ENCODE measurements around the gene MAP1LC3B.

The MAP1LC3B gene

DNA sequence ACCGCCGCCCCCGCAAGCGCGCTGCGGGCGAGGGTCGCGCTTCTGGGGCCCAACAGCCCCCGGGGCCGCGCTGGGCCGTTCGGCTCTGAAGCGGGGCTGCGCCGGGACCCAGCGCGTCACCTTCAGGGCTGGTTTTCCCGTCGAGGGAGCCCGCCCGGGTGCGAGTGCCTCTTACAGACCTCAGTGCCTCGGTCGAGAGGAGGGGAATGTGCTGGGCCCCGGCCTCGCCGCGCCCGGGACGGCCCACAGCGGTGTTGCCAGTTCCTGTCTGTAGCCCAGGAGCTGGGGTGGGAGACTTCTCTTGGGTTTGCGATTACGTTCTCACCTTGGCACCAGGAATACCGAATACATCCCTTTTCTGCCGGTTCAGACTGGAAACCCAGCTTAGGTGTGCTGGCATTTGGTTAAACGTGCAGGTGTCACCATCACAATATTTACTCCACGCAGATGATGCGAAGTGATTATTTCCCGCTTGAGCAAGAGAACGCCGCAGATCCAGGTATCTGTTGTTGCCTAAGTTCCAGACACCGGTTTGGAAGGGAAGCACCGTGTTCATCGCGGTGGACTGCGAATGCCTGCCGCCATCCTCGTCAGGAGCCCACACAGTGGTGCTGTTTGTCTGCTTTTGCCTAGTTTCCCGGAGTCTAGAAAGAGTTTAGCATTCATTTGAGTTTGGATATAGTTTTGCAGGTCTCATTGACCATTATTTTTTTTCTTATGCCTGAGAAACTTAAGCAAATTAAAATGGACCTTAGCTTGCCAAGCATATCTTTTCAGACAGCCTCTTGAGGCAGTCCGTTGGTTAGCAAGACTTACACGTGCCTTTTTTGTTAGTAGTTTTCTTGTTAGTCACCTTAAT is 914 bp downstream of the MAP1LC3B start:
- no peak overlapping the region for H3K27ac ChIP-seq (ENCODE audit: low read depth, low read length)

DNA sequence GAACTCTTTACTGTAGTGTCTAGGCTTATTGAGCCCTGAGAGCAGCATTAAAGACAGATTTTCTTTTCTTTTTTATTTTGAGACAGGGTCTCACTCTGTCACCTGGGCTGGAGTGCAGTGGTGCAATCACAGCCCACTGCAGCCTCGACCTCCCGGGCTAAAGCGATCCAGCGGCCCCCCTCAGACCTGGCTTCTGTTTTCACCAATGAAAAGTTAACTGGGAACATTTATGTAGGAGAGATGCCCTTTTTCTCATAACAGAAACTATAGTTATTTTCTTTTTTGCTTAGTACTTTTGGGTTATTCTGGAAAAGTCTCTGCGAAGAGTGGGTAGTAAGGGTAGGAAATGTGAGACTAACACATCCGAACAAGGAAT is 1.5 kb downstream of the MAP1LC3B start:
- 82% methylated on average over 6 of the region's 6 CpGs for WGBS
- peaks cover 5% of the 10 kb centered on the region for H3K36me3 ChIP-seq (ENCODE audit: insufficient read depth, low read length)
- H3K9me3 ChIP-seq (ENCODE audit: insufficient read depth, low read depth, low read length) = no peaks in the 10 kb centered on the region
- H3K27me3 ChIP-seq (ENCODE audit: insufficient read depth, low read length) = no peaks in the 10 kb centered on the region
- no peak overlapping the region for H3K27ac ChIP-seq (ENCODE audit: low read depth, low read length)
- H3K4me1 ChIP-seq (ENCODE audit: insufficient read depth, low read length) = peaks cover 8% of the 10 kb centered on the region; the same call in 1 of the 2 replicates
- peak overlapping the region; percentile 63 for H3K4me3 ChIP-seq (ENCODE audit: low read length)
- no peak overlapping the region for H3K9ac ChIP-seq (ENCODE audit: low read depth, low read length)

More for the DNA sequence above, 914 bp downstream of the MAP1LC3B start:
- 2% methylated on average over 53 of the region's 53 CpGs for WGBS
- Histone ChIP-seq H3K4me1 (ENCODE audit: insufficient read depth, low read length) (peaks cover 10% of the 10 kb centered on the region; the same call in 1 of the 2 replicates), H3K4me3 (ENCODE audit: low read length) (peak overlapping the region; percentile 63), H3K9me3 (ENCODE audit: insufficient read depth, low read depth, low read length) (no peaks in the 10 kb centered on the region), H3K27me3 (ENCODE audit: insufficient read depth, low read length) (no peaks in the 10 kb centered on the region), H3K9ac (ENCODE audit: low read depth, low read length) (peak overlapping the region; percentile 76), H3K36me3 (ENCODE audit: insufficient read depth, low read length) (no peaks in the 10 kb centered on the region)

DNA sequence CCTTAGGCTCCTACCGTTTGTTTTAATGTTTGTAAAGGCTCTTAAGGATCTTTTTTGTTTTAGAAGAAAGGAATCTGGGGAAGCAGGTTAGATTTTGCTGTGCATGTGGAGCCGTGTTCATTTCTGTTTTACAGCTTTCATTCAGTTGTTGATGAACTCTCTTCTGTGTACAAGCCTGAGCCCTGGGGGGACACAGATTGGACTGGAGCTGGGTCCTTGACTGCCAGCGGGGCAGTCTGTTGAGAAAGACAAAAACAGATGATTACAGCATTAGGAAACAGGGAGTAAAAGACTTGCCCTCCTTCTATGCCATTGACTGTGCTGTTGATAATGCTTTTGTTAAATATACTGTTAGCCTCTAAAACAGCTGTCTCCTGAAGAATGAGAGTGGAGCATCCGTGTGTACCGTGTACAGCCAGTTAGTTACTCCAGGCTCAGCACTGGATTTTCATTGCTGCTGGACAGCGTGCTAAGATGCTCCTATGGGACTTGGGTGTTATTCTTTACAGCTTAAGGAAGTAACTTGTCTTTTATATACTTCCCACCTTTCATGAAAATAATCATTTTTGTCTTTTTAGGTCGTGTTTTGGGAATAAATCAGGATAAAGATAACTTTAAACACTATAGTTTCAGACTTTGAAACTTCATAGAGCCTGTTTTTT is 3.2 kb downstream of the MAP1LC3B start:
- no peak overlapping the region for H3K27ac ChIP-seq (ENCODE audit: low read depth, low read length)
- no peak overlapping the region for H3K9ac ChIP-seq (ENCODE audit: low read depth, low read length)
- peaks cover 7% of the 10 kb centered on the region; the same call in 1 of the 2 replicates for H3K4me1 ChIP-seq (ENCODE audit: insufficient read depth, low read length)
- peaks cover 15% of the 10 kb centered on the region for H3K36me3 ChIP-seq (ENCODE audit: insufficient read depth, low read length)
- H3K27me3 ChIP-seq (ENCODE audit: insufficient read depth, low read length) = no peaks in the 10 kb centered on the region
- no peak overlapping the region for H3K4me3 ChIP-seq (ENCODE audit: low read length)
- WGBS = 90% methylated on average over 5 of the region's 7 CpGs
- no peaks in the 10 kb centered on the region for H3K9me3 ChIP-seq (ENCODE audit: insufficient read depth, low read depth, low read length)

DNA sequence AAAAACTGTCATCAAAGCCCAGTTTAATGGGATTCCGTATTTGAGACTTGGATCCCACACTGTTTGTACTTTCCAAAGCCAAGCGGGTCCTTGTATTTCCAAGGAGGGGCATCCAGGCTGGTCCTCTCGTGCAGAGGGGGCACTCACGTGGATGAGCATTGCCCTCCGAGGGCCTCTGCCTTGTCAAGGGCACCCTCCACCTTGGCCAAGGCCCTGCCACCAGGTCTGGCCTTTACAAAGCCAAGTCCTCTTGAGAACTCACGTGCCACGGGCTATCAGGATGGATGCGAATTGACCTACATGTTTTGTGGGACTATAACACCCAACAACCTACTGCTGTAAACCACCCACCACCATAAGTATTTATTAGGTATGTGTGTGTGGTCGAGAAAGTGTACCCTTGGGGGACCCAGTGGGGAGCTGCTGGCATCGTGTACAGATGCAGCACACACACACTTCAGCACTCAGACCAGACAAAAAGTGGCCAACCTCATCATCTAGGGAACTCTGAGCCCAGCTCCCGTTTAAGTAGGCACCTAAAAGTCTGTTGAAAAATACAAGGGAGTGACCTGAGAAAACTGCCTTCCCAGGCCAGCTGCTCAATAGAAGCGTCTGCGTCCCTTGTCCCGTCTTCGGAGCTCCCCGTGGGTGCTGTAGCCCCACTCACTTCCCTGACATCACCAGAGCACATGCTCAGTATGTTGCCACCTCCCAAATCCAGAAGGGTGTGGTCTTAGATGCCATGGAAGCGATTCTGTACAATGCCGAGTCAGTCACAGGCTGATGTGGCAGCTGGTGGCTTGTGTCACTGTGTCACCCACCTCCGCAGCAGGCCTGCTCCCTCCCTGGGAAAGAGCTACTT is 12.9 kb downstream of the MAP1LC3B start:
- Histone ChIP-seq H3K4me3 (ENCODE audit: low read length) (no peak overlapping the region), H3K36me3 (ENCODE audit: insufficient read depth, low read length) (peaks cover 76% of the 10 kb centered on the region), H3K27me3 (ENCODE audit: insufficient read depth, low read length) (no peaks in the 10 kb centered on the region), H3K9me3 (ENCODE audit: insufficient read depth, low read depth, low read length) (no peaks in the 10 kb centered on the region), H3K9ac (ENCODE audit: low read depth, low read length) (no peak overlapping the region), H3K4me1 (ENCODE audit: insufficient read depth, low read length) (no peaks in the 10 kb centered on the region), H3K27ac (ENCODE audit: low read depth, low read length) (no peak overlapping the region)
- WGBS = 94% methylated on average over 18 of the region's 19 CpGs

DNA sequence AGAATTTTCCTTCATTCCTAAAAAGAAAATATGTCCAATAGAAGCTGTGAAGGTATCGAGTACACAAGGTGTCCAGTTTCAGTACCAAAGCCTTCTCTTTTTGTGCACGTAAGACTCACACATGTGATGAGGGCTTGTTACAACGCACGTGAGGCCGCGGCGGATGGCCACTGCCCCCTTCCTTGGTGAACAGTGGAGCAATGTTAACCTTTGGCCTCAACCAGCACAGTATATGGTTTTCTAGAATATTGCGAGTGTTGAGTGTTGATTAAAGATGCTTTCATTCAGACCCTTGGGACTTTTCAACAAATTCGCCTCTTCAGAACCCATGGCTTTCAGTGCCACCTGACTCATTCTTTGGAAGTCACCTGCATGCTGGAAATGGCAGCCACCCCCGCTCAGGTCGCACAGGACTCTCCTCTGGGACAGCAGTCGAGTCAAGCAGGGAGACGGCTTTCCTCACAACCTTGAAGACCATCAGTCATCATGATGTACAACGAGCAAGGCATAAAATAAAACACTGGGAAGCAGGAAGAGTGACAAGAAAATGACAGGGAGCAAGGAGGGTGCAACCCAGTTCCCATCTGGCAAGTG is 14.5 kb downstream of the MAP1LC3B start:
- H3K36me3 ChIP-seq (ENCODE audit: insufficient read depth, low read length) = peaks cover 80% of the 10 kb centered on the region
- no peaks in the 10 kb centered on the region for H3K9me3 ChIP-seq (ENCODE audit: insufficient read depth, low read depth, low read length)
- no peak overlapping the region for H3K4me3 ChIP-seq (ENCODE audit: low read length)
- no peak overlapping the region for H3K9ac ChIP-seq (ENCODE audit: low read depth, low read length)
- 95% methylated on average over 14 of the region's 14 CpGs for WGBS
- H3K27me3 ChIP-seq (ENCODE audit: insufficient read depth, low read length) = no peaks in the 10 kb centered on the region
- no peaks in the 10 kb centered on the region for H3K4me1 ChIP-seq (ENCODE audit: insufficient read depth, low read length)
- no peak overlapping the region for H3K27ac ChIP-seq (ENCODE audit: low read depth, low read length)

DNA sequence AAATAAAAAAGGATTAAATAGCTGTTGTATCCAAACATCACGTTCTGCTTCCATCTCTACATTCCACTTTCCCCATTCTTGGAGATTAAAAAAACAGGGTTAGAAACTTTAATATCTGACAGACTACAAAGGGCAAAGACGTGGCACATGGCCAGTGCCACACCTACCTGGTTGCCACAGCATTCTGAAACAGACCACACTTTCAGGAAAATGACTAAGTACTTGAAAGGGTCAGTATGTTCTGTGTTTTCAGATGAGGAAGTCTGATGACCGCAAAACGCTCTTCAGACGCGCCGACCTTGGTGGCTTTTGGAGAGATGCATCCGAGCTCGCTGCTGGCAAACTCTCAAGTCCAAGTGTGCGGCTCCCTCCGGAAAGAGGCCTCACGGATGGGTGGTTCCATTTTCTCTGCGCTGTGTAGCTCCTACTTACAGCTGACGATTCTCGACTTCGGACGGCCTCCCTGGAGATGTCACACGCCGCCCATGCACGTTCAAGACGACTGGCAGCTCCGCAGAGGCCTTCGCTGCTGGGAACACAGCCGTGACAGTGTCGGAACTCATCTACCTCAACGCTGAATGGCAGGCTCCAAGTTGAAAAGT is 15.5 kb downstream of the MAP1LC3B start:
- Histone ChIP-seq H3K4me3 (ENCODE audit: low read length) (no peak overlapping the region), H3K4me1 (ENCODE audit: insufficient read depth, low read length) (no peaks in the 10 kb centered on the region), H3K36me3 (ENCODE audit: insufficient read depth, low read length) (peaks cover 82% of the 10 kb centered on the region), H3K27me3 (ENCODE audit: insufficient read depth, low read length) (no peaks in the 10 kb centered on the region), H3K9me3 (ENCODE audit: insufficient read depth, low read depth, low read length) (no peaks in the 10 kb centered on the region), H3K9ac (ENCODE audit: low read depth, low read length) (no peak overlapping the region), H3K27ac (ENCODE audit: low read depth, low read length) (no peak overlapping the region)
- 95% methylated on average over 26 of the region's 26 CpGs for WGBS

DNA sequence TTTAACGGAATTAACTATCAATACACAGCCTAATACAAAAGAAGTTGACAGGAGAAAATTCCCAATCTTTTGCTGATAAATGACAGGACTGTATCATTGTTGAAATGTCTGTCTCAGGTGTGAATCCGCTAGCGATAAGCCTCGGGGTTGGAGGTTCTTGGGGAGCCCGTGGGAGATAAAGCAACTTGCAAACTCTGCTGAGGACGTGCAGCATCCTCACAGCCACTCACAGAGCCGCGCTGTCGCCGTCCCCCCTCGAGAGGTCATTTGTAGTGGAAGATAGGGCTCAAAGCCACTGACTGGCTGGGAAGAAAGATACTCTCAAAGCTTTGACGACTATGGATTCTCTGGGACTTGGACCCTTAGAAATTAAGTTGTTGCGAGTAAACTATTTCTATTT is 17.0 kb downstream of the MAP1LC3B start:
- Histone ChIP-seq H3K27ac (ENCODE audit: low read depth, low read length) (no peak overlapping the region), H3K9ac (ENCODE audit: low read depth, low read length) (no peak overlapping the region), H3K9me3 (ENCODE audit: insufficient read depth, low read depth, low read length) (no peaks in the 10 kb centered on the region), H3K27me3 (ENCODE audit: insufficient read depth, low read length) (no peaks in the 10 kb centered on the region), H3K4me1 (ENCODE audit: insufficient read depth, low read length) (no peaks in the 10 kb centered on the region), H3K4me3 (ENCODE audit: low read length) (no peak overlapping the region), H3K36me3 (ENCODE audit: insufficient read depth, low read length) (peaks cover 79% of the 10 kb centered on the region)
- whole genome bisulfite sequencing = 96% methylated on average over 13 of the region's 13 CpGs

DNA sequence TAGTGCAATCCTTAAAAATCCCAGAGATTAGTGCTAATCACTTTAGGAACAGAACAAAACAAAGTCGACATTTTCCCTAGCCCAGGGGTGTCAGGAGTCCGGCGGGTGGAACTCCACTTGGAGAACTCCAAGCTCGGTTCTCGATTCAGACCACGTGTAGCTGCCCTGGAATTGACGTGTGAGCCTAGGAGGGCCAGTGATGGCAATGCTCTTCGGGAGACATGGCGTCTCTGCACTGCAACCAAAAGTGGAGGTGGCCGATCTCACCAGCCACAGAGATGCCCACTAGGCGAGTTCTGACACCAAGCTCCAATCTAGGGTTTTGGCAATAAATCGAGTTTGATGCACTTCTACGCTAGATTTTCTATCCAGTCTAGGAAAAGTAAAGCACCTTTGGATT is 17.6 kb downstream of the MAP1LC3B start:
- H3K9me3 ChIP-seq (ENCODE audit: insufficient read depth, low read depth, low read length) = no peaks in the 10 kb centered on the region
- H3K36me3 ChIP-seq (ENCODE audit: insufficient read depth, low read length) = peaks cover 78% of the 10 kb centered on the region
- no peak overlapping the region for H3K4me3 ChIP-seq (ENCODE audit: low read length)
- no peak overlapping the region for H3K9ac ChIP-seq (ENCODE audit: low read depth, low read length)
- H3K4me1 ChIP-seq (ENCODE audit: insufficient read depth, low read length) = no peaks in the 10 kb centered on the region
- H3K27ac ChIP-seq (ENCODE audit: low read depth, low read length) = no peak overlapping the region
- WGBS = 95% methylated on average over 13 of the region's 13 CpGs
- H3K27me3 ChIP-seq (ENCODE audit: insufficient read depth, low read length) = no peaks in the 10 kb centered on the region

DNA sequence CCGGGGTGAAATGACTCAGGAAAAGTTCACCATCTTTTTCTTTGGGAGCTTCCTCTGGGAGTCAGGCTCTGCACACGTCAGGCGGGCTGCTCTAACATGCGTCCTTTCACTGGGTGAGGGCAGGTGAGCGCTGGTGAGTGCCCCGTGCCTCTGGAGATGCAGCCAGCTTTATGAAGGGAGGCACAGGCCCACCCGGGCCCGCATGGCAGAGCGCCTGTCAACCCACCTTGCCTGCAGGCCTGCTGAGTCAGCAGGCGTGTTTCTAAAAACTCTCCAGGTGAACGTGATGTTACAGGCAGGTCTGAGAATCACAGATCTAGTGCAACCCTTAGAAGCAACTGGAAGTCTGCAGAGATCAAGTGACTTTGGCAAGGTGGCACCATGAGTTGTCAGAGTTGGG is 18.4 kb downstream of the MAP1LC3B start:
- WGBS = 94% methylated on average over 11 of the region's 11 CpGs
- peaks cover 76% of the 10 kb centered on the region for H3K36me3 ChIP-seq (ENCODE audit: insufficient read depth, low read length)

DNA sequence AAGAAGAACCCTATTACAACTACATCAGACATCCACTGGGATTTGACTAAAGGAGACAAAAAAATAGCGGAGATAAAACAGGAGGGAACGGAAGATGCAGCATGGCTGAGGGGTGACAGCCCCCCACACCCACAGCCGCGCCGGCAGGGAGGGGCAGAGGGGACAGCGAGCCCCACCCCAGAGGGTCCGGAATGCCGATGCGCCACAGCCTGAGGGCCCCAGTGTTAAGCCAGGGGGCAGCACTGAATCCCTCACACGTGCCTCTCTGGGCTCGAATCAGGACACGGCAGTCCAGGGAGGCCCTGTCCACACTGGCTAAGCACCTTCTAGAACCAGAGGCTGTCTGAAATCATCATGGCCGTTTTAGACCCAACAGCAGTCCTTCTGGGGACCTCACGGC is 18.8 kb downstream of the MAP1LC3B start:
- no peak overlapping the region for H3K9ac ChIP-seq (ENCODE audit: low read depth, low read length)
- 88% methylated on average over 14 of the region's 14 CpGs for WGBS
- no peaks in the 10 kb centered on the region for H3K27me3 ChIP-seq (ENCODE audit: insufficient read depth, low read length)
- H3K9me3 ChIP-seq (ENCODE audit: insufficient read depth, low read depth, low read length) = no peaks in the 10 kb centered on the region
- no peak overlapping the region for H3K27ac ChIP-seq (ENCODE audit: low read depth, low read length)
- no peak overlapping the region for H3K4me3 ChIP-seq (ENCODE audit: low read length)
- H3K4me1 ChIP-seq (ENCODE audit: insufficient read depth, low read length) = no peaks in the 10 kb centered on the region
- peaks cover 77% of the 10 kb centered on the region for H3K36me3 ChIP-seq (ENCODE audit: insufficient read depth, low read length)

More for the DNA sequence above, 18.4 kb downstream of the MAP1LC3B start:
- Histone ChIP-seq H3K9me3 (ENCODE audit: insufficient read depth, low read depth, low read length) (no peaks in the 10 kb centered on the region), H3K9ac (ENCODE audit: low read depth, low read length) (no peak overlapping the region), H3K27ac (ENCODE audit: low read depth, low read length) (no peak overlapping the region), H3K4me1 (ENCODE audit: insufficient read depth, low read length) (no peaks in the 10 kb centered on the region), H3K27me3 (ENCODE audit: insufficient read depth, low read length) (no peaks in the 10 kb centered on the region), H3K4me3 (ENCODE audit: low read length) (no peak overlapping the region)

Measured in HUES64 (cell line).